WI38 (cell line): ENCODE results near the gene ITGAL.
"Not testable (repeated sequence)": the region's sequence is repeated elsewhere in the genome, so short reads cannot be mapped to it uniquely, and the experiment has no call there.

Experiments
- H3K4me3 ChIP-seq: 2 replicates; pipeline ENCODE4 v1.5.1; 2011; ENCODE audit warnings: low read depth, mild to moderate bottlenecking, control low read depth, low read length
- TF ChIP-seq, protein P1 (sequence below): IDR thresholded peaks from 2 replicates; pipeline ENCODE4 v1.5.1; 2012; ENCODE audit warnings: low read depth, mild to moderate bottlenecking, control low read depth, low read length

The ITGAL gene

GRCh38 chr16:30474074-30474452 is 1.5 kb downstream of the ITGAL start:
- no peak overlapping the region for H3K4me3 ChIP-seq
- TF ChIP-seq, protein P1, sequence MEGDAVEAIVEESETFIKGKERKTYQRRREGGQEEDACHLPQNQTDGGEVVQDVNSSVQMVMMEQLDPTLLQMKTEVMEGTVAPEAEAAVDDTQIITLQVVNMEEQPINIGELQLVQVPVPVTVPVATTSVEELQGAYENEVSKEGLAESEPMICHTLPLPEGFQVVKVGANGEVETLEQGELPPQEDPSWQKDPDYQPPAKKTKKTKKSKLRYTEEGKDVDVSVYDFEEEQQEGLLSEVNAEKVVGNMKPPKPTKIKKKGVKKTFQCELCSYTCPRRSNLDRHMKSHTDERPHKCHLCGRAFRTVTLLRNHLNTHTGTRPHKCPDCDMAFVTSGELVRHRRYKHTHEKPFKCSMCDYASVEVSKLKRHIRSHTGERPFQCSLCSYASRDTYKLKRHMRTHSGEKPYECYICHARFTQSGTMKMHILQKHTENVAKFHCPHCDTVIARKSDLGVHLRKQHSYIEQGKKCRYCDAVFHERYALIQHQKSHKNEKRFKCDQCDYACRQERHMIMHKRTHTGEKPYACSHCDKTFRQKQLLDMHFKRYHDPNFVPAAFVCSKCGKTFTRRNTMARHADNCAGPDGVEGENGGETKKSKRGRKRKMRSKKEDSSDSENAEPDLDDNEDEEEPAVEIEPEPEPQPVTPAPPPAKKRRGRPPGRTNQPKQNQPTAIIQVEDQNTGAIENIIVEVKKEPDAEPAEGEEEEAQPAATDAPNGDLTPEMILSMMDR = no peak

- no peak overlapping the region for H3K4me3 ChIP-seq
- TF ChIP-seq, protein P1 = no peak
Measured at GRCh38 chr16:30474684-30475083, 2.1 kb downstream of the ITGAL start.

DNA sequence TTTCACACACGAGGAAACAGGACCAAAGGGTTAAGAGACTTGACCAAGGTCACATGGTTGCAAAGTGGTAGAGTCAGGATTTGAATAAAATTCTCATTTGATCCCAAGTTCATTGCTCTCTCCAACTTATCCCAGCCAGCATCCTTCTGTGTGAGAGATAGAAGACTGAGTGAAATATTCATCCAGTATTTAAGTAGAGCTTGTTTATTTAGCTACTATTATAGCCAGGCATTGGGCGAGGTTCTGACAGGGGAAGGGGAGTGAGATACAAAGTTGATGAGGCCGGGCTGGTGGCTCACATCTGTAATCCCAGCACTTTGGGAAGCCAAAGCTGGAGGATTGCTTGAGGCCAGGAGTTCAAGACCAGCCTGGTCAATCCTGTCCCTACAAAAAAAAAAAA is 4.4 kb downstream of the ITGAL start:
- TF ChIP-seq, protein P1 = no peak
- H3K4me3 ChIP-seq = no peak overlapping the region

- H3K4me3 ChIP-seq = not testable (repeated sequence)
Measured at GRCh38 chr16:30477773-30478172, 5.2 kb downstream of the ITGAL start.

GRCh38 chr16:30478766-30479478 is 6.4 kb downstream of the ITGAL start:
- no peak overlapping the region for H3K4me3 ChIP-seq
- TF ChIP-seq, protein P1 = no peak

GRCh38 chr16:30481381-30481780 is 8.8 kb downstream of the ITGAL start:
- TF ChIP-seq, protein P1 = no peak

DNA sequence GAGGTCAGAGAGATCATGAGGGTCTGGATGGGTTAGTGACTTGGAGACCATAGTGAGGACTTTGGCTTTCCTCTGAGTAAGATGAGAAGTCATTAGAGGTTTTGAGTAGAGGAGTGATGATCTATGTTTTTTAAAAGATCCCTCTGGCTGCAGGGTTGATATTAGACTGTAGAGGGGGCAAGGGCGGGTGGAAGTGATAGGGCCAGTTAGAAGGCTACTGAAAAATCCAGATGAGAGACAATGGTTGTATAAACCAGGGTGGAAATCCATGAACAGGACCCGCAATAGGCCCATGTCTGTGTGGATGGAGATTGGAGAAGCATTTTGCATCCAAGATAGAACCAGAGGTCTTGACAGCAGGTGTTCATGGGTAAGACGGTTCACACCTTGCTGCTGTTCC is 9.8 kb downstream of the ITGAL start:
- TF ChIP-seq, protein P1 = no peak
- H3K4me3 ChIP-seq = no peak overlapping the region

More at GRCh38 chr16:30481381-30481780, 8.8 kb downstream of the ITGAL start:
- no peak overlapping the region for H3K4me3 ChIP-seq

DNA sequence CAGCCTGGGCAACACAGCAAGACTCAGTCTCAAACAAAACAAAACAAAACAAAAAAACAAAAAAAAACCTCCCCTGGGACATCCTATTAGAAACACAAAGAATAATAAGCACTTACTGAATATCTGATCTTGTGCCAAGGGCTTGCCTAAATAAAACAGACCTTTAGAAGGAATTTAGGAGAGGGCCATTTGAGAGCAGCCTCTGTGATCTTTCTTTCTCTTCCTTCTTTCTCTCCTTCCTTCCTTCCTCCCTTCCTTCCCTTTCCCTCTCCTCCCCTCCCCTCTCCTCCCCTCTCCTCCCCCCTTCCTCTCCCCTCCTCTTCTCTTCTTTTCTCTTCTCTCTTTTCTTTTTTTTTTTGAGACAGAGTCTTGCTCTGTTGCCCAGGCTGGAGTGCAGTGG is 12.3 kb downstream of the ITGAL start:
- TF ChIP-seq, protein P1 = no peak
- no peak overlapping the region for H3K4me3 ChIP-seq
